GM19099 (cell line): ENCODE results near the gene STN1.

Experiments used
- POLR2A ChIP-seq: IDR thresholded peaks from 3 replicates; pipeline ENCODE4 v1.6.1; 2011; ENCODE audit warnings: low read depth; ENCODE audit not compliant: insufficient read length; ENCODE audit errors: extremely low read depth

Gene STN1

GRCh38 chr10:103916876-103917275 is 1.1 kb downstream of the STN1 start:
- TF ChIP-seq POLR2A, result no peak

GRCh38 chr10:103916254-103916653 is 1.7 kb downstream of the STN1 start:
- no peak for TF ChIP-seq POLR2A

- no peak for TF ChIP-seq POLR2A
Observed at GRCh38 chr10:103915796-103916195, 2.2 kb downstream of the STN1 start.

- TF ChIP-seq POLR2A, result no peak
Observed at GRCh38 chr10:103912759-103913158, 5.2 kb downstream of the STN1 start.

GRCh38 chr10:103911021-103911459 is 6.9 kb downstream of the STN1 start:
- no peak for TF ChIP-seq POLR2A

GRCh38 chr10:103910442-103911012 is 7.5 kb downstream of the STN1 start:
- no peak for TF ChIP-seq POLR2A

- no peak for TF ChIP-seq POLR2A
Observed at GRCh38 chr10:103905441-103905840, 12.5 kb downstream of the STN1 start.

GRCh38 chr10:103901299-103901698 is 16.7 kb downstream of the STN1 start:
- no peak for TF ChIP-seq POLR2A

GRCh38 chr10:103899312-103899711 is 18.7 kb downstream of the STN1 start:
- no peak for TF ChIP-seq POLR2A

- TF ChIP-seq POLR2A, result no peak
Observed at GRCh38 chr10:103897241-103897774, 20.7 kb downstream of the STN1 start.

- no peak for TF ChIP-seq POLR2A
Observed at GRCh38 chr10:103896225-103896624, 21.8 kb downstream of the STN1 start.

GRCh38 chr10:103895411-103896186 is 22.4 kb downstream of the STN1 start:
- TF ChIP-seq POLR2A, result no peak

GRCh38 chr10:103894441-103894864 is 23.5 kb downstream of the STN1 start:
- TF ChIP-seq POLR2A, result no peak

- no peak for TF ChIP-seq POLR2A
Observed at GRCh38 chr10:103893817-103894216, 24.2 kb downstream of the STN1 start.

GRCh38 chr10:103892181-103892580 is 25.8 kb downstream of the STN1 start:
- no peak for TF ChIP-seq POLR2A

- TF ChIP-seq POLR2A, result no peak
Observed at GRCh38 chr10:103890688-103891087, 27.3 kb downstream of the STN1 start.
